Measurements from ENCODE around the gene DNM3. TPM values are rescaled to one million over a fixed set of nuclear protein-coding genes. Genes with fewer than 3 reads are reported as not detected.

Gene DNM3
- total and polyA plus RNA-seq, 2 of the 8 experiments (the other 6 are each of a cell fraction or from before 2014, with no cell fraction given): 2.0 to 8.5 TPM

- no peak within 1 kb of the TSS for H2BK12ac ChIP-seq (ENCODE audit: low read depth, low read length)
- peaks cover 0 to 11% of the 10 kb centered on the region in 2 experiments; a peak in 3 of 4 replicates for H3K79me2 ChIP-seq (ENCODE audit: control insufficient read depth in 1 of 2, insufficient read depth in 2 of 2, low read length in 2 of 2)
- H2BK20ac ChIP-seq (ENCODE audit: low read length): peak within 1 kb of the TSS; percentile 21; the same call in 1 of the 2 replicates
- H3K14ac ChIP-seq (ENCODE audit: insufficient read length): no peak within 1 kb of the TSS
- ChIA-PET CTCF (ENCODE audit: partially characterized antibody) (interaction anchor here (0.6 to 2.4 kb wide), 28 partner anchors 8 to 906 kb away, joined by 3 to 10 read pairs (median 3); no protein-coding TSS in a partner anchor), POLR2A (ENCODE audit: partially characterized antibody) (no interaction called here)
- H3K36me3 ChIP-seq (ENCODE audit: control insufficient read depth in 2 of 4, insufficient read depth in 4 of 4, low read length in 3 of 4): peaks cover 0 to 8% (median 3%) of the 10 kb centered on the region in 4 experiments; a peak in 4 of 8 replicates
- H2BK5ac ChIP-seq (ENCODE audit: low read depth, low read length): no peak within 1 kb of the TSS
- H3K23me2 ChIP-seq (ENCODE audit: low read depth, low read length): no peaks in the 10 kb centered on the region
- DNase-seq (ENCODE audit: low read depth in 1 of 2, low spot score in 2 of 2): peak; percentile 77 to 94
- H3K4ac ChIP-seq (replicated peaks; ENCODE audit: insufficient read length, low read depth, low read length): no peak within 1 kb of the TSS
- peak within 1 kb of the TSS; percentile 50 to 81 (median 76) for H3K9ac ChIP-seq (replicated peaks in 1 of 4; ENCODE audit: extremely low read depth in 1 of 4, low read depth in 3 of 4, low read length in 3 of 4)
- H2AFZ ChIP-seq (ENCODE audit: low read length): peak within 1 kb of the TSS; percentile 98
- H3K4me1 ChIP-seq (replicated peaks in 1 of 4; ENCODE audit: control insufficient read depth in 3 of 4, insufficient read depth in 4 of 4, low read length in 3 of 4): no peaks in the 10 kb centered on the region
- no peak within 1 kb of the TSS for H2BK120ac ChIP-seq (replicated peaks; ENCODE audit: low read depth, low read length)
- peak within 1 kb of the TSS; percentile 97 for H4K8ac ChIP-seq (ENCODE audit: extremely low read depth, insufficient read depth, low read length)
- no peak within 1 kb of the TSS for H3K23ac ChIP-seq (ENCODE audit: insufficient read length)
- peak; percentile 85 for FAIRE-seq
- no peaks in the 10 kb centered on the region for H3K27me3 ChIP-seq (replicated peaks in 1 of 4; ENCODE audit: control insufficient read depth in 3 of 4, extremely low read depth in 1 of 4, insufficient read depth in 3 of 4, low read length in 3 of 4)
- H3K9me3 ChIP-seq (ENCODE audit: insufficient read depth in 2 of 2, low read depth in 1 of 2, low read length in 1 of 2): no peaks in the 10 kb centered on the region
- H4K91ac ChIP-seq (replicated peaks; ENCODE audit: insufficient read length, low read length): no peak within 1 kb of the TSS
- H2AK5ac ChIP-seq (ENCODE audit: low read depth, low read length): no peak within 1 kb of the TSS
- H3K56ac ChIP-seq (replicated peaks; ENCODE audit: insufficient read length, low read depth, low read length): peak within 1 kb of the TSS; percentile 50
- peaks cover 0 to 2% of the 10 kb centered on the region in 2 experiments for H4K20me1 ChIP-seq (replicated peaks in 1 of 2; ENCODE audit: control insufficient read depth in 1 of 2, insufficient read depth in 2 of 2, low read length in 2 of 2)
- H3K79me1 ChIP-seq (ENCODE audit: low read depth, low read length): 0 out of 2 replicates have a peak, but pooled peaks cover 3% of the 10 kb centered on the region
- 9% methylated on average over 33 of the region's 43 CpGs; no CpG with 5 or more reads in 1 of the 2 experiments for WGBS, 2 experiments (ENCODE audit: extremely low coverage in 1 of 2, insufficient coverage in 1 of 2, insufficient read length in 1 of 2, insufficient replicate concordance in 2 of 2, low coverage in 1 of 2, low lambda C conversion rate in 2 of 2, missing lambda C conversion rate in 1 of 2)
- peak within 1 kb of the TSS; percentile 78; the same call in 1 of the 2 replicates for H3K27ac ChIP-seq (ENCODE audit: low read depth, low read length)
- peak within 1 kb of the TSS; percentile 67 for H4K5ac ChIP-seq (ENCODE audit: insufficient read length, low read depth, low read length)
- H3K4me3 ChIP-seq (ENCODE audit: extremely low read depth in 1 of 4, insufficient read depth in 2 of 4, low read depth in 3 of 4, low read length in 4 of 4): peak within 1 kb of the TSS; percentile 53 to 92 (median 90)
- 0 out of 2 replicates have a peak within 1 kb of the TSS, but pooled peaks have one; percentile 25 for H2BK15ac ChIP-seq (ENCODE audit: low read length)
- peak within 1 kb of the TSS; percentile 61 to 66 for H3K4me2 ChIP-seq (ENCODE audit: insufficient read depth in 1 of 2, low read depth in 2 of 2, low read length in 2 of 2)
- peak within 1 kb of the TSS; percentile 51; the same call in 1 of the 2 replicates for H3K18ac ChIP-seq (ENCODE audit: extremely low read depth, low read length)
- TF ChIP-seq KDM5A (IDR thresholded peaks at IDR 0.05; ENCODE audit: low read length) (no peak), YY1 (IDR thresholded peaks at IDR 0.05; ENCODE audit: low read depth, low read length) (peak; percentile 87; the same call in 1 of the 2 replicates), SAP30 (IDR thresholded peaks at IDR 0.05; ENCODE audit: insufficient read depth, insufficient replicate concordance, low read length) (no peak), ATF3 (IDR thresholded peaks at IDR 0.05; ENCODE audit: insufficient read depth, low read depth, low read length) (no peak), RBBP5 (IDR thresholded peaks at IDR 0.05; ENCODE audit: borderline replicate concordance, low read depth, low read length) (peak; percentile 88), MAFK (IDR thresholded peaks at IDR 0.05; ENCODE audit: low read depth, low read length) (no peak), SRF (IDR thresholded peaks at IDR 0.05; ENCODE audit: low read depth, low read length) (no peak), TAF1 (IDR thresholded peaks at IDR 0.05; ENCODE audit: low read depth, low read length) (peak; percentile 80), JUND (IDR thresholded peaks at IDR 0.05; ENCODE audit: low read length) (no peak)
Measured at GRCh38 chr1:172443666-172444453, 602.6 kb downstream of the DNM3 start, which contains the start of gene PIGC. Gene PIGC, minus strand, starts transcription at chr1:172444069. Its CDS starts 1,447 bp downstream, at chr1:172442622.

Measured in H1 (cell line).